HEK293 (cell line): ENCODE results near the gene CDC34.
A peak's percentile ranks its signal among the peaks of the same experiment; 100 is the strongest.

Experiments
- BCL11A ChIP-seq: fragments of 450-650 bp; formaldehyde crosslinking; IDR thresholded peaks from 2 replicates; pipeline ENCODE4 v1.5.1; 2016; ENCODE audit warnings: low read depth, missing biosample characterization, missing genetic modification characterization
- CTCF ChIP-seq: fragments of 450-650 bp; formaldehyde crosslinking; IDR thresholded peaks from 2 replicates; pipeline ENCODE4 v1.5.1; 2016; ENCODE audit warnings: missing biosample characterization, missing genetic modification characterization
- ELK4 ChIP-seq: IDR thresholded peaks from 2 replicates; pipeline ENCODE4 v1.6.1; 2011; ENCODE audit warnings: mild to moderate bottlenecking, low read depth, low read length, borderline replicate concordance
- KLF9 ChIP-seq: fragments of 450-650 bp; formaldehyde crosslinking; IDR thresholded peaks from 2 replicates; pipeline ENCODE4 v1.5.1; 2016; ENCODE audit warnings: missing biosample characterization, missing genetic modification characterization, low read depth
- ZBTB20 ChIP-seq: fragments of 450-650 bp; formaldehyde crosslinking; IDR thresholded peaks from 2 replicates; pipeline ENCODE4 v1.5.1; 2016; ENCODE audit warnings: missing biosample characterization, missing genetic modification characterization
- ZBTB48 ChIP-seq: fragments of 450-650 bp; formaldehyde crosslinking; IDR thresholded peaks from 2 replicates; pipeline ENCODE4 v1.5.1; 2016; ENCODE audit warnings: missing biosample characterization, missing genetic modification characterization
- ZBTB7A ChIP-seq: fragments of 450-650 bp; formaldehyde crosslinking; IDR thresholded peaks from 2 replicates; pipeline ENCODE4 v1.5.1; 2016; ENCODE audit warnings: low read depth, missing biosample characterization, missing genetic modification characterization
- ZBTB8A ChIP-seq: fragments of 450-650 bp; formaldehyde crosslinking; IDR thresholded peaks from 2 replicates; pipeline ENCODE4 v1.5.1; 2016; ENCODE audit warnings: missing biosample characterization, missing genetic modification characterization
- ZNF16 ChIP-seq: fragments of 450-650 bp; formaldehyde crosslinking; IDR thresholded peaks from 2 replicates; pipeline ENCODE4 v1.5.1; 2016; ENCODE audit warnings: low read depth, missing biosample characterization, missing genetic modification characterization
- ZNF2 ChIP-seq: fragments of 450-650 bp; formaldehyde crosslinking; IDR thresholded peaks from 2 replicates; pipeline ENCODE4 v1.5.1; 2016; ENCODE audit warnings: missing biosample characterization, missing genetic modification characterization
- ZNF24 ChIP-seq: fragments of 450-650 bp; formaldehyde crosslinking; IDR thresholded peaks from 2 replicates; pipeline ENCODE4 v1.5.1; 2016; ENCODE audit warnings: missing biosample characterization, missing genetic modification characterization
- ZNF335 ChIP-seq: fragments of 450-650 bp; formaldehyde crosslinking; conservative IDR thresholded peaks from 2 replicates; pipeline ENCODE4 v1.5.1; 2016; ENCODE audit warnings: missing biosample characterization, missing genetic modification characterization
- ZNF341 ChIP-seq: fragments of 450-650 bp; formaldehyde crosslinking; IDR thresholded peaks from 2 replicates; pipeline ENCODE4; 2016; ENCODE audit warnings: low read depth, missing biosample characterization, missing genetic modification characterization
- ZNF449 ChIP-seq: fragments of 450-650 bp; formaldehyde crosslinking; IDR thresholded peaks from 2 replicates; pipeline ENCODE4 v1.5.1; 2017; ENCODE audit warnings: missing biosample characterization, mild to moderate bottlenecking, missing genetic modification characterization, moderate library complexity
- ZNF529 ChIP-seq: fragments of 450-650 bp; formaldehyde crosslinking; IDR thresholded peaks from 2 replicates; pipeline ENCODE4 v1.5.1; 2017; ENCODE audit warnings: missing genetic modification characterization, missing biosample characterization; ENCODE audit not compliant: insufficient replicate concordance
- ZNF561 ChIP-seq: fragments of 450-650 bp; IDR thresholded peaks from 2 replicates; pipeline ENCODE4 v1.5.1; 2018; ENCODE audit warnings: missing biosample characterization, missing genetic modification characterization, borderline replicate concordance
- ZNF610 ChIP-seq: fragments of 450-650 bp; formaldehyde crosslinking; IDR thresholded peaks from 2 replicates; pipeline ENCODE4 v1.5.1; 2016; ENCODE audit warnings: missing biosample characterization, missing genetic modification characterization, borderline replicate concordance
- ZNF660 ChIP-seq: fragments of 450-650 bp; IDR thresholded peaks from 2 replicates; pipeline ENCODE4 v1.5.1; 2018; ENCODE audit warnings: missing biosample characterization, mild to moderate bottlenecking, missing genetic modification characterization
- ZSCAN4 ChIP-seq: fragments of 450-650 bp; formaldehyde crosslinking; IDR thresholded peaks from 2 replicates; pipeline ENCODE4 v1.5.1; 2017; ENCODE audit warnings: missing biosample characterization, missing genetic modification characterization
- TF ChIP-seq, protein P1 (sequence below): fragments of 450-650 bp; formaldehyde crosslinking; IDR thresholded peaks from 2 replicates; pipeline ENCODE4 v1.5.1; 2016; ENCODE audit warnings: missing biosample characterization, missing genetic modification characterization
- TF ChIP-seq, protein P2 (sequence below): fragments of 450-650 bp; formaldehyde crosslinking; IDR thresholded peaks from 2 replicates; pipeline ENCODE4 v1.5.1; 2016; ENCODE audit warnings: missing biosample characterization, missing genetic modification characterization
- TF ChIP-seq, protein P3 (sequence below): fragments of 450-650 bp; formaldehyde crosslinking; IDR thresholded peaks from 2 replicates; pipeline ENCODE4 v1.5.1; 2016; ENCODE audit warnings: missing biosample characterization, missing genetic modification characterization
- TF ChIP-seq, protein P4 (sequence below): fragments of 450-650 bp; formaldehyde crosslinking; IDR thresholded peaks from 2 replicates; pipeline ENCODE4 v1.5.1; 2016; ENCODE audit warnings: missing biosample characterization, missing genetic modification characterization

The CDC34 gene

DNA sequence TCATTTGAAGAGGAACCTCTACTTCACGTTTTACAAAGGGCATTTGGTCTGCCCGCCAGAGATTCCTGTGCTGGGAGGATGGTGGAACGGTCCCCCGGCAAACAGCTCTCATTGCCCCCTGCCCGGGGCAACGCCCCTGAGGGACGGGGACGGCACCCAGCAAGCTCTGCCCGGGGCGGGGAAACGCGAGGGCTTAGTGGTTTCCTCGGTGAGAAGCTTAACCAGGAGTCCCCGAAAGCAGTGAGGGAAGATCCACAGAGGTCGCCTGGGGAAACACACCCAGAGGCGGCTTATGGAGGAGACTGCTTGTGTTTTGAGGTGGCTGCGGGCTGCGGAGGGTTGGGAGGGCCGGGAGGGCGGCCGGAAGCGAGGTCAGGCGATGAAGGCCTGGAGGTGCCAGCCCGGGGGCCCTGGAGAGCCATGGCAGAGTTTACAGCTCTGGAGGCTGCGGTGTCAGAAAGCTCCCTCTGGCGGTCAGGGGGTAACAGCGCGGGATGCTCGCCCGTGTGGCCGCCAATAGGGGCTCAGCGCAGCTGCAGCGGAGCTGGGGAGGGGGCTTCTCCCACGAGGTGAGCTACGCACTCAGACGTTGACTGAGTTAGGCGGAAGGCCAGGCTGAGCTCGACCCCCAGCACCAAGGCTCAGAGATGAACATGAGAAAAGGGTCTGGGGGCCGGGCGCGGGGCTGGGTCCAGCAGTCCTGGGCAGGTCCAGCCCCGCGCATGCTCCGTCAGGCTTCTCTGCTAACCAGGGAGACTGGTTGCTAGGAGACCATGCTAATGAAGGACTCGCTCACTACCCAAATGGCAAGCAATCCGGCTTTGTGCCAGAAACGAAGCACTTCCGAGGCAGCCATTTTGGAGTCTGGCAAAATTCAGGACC lies 24.9 kb upstream of the CDC34 start (continued):
- TF ChIP-seq ZNF660 (tag by site-specific recombination) = peak; percentile 90
- peak; percentile 72; the same call in 1 of the 2 replicates for TF ChIP-seq ZNF335 (tag by site-specific recombination)
- TF ChIP-seq ZSCAN4 (tag by site-specific recombination) = no peak
- peak; percentile 87 for TF ChIP-seq ZNF16
- 0 out of 2 replicates have a peak, but pooled peaks have one; percentile 21 for TF ChIP-seq KLF9 (tag by site-specific recombination)
- TF ChIP-seq ZNF561 (tag by site-specific recombination) = peak; percentile 72; the same call in 1 of the 2 replicates
- peak; percentile 26; the same call in 1 of the 2 replicates for TF ChIP-seq ZNF341 (tag by site-specific recombination)
- 0 out of 2 replicates have a peak, but pooled peaks have one; percentile 18 for TF ChIP-seq ZNF449 (tag by site-specific recombination)
- TF ChIP-seq, protein P1, sequence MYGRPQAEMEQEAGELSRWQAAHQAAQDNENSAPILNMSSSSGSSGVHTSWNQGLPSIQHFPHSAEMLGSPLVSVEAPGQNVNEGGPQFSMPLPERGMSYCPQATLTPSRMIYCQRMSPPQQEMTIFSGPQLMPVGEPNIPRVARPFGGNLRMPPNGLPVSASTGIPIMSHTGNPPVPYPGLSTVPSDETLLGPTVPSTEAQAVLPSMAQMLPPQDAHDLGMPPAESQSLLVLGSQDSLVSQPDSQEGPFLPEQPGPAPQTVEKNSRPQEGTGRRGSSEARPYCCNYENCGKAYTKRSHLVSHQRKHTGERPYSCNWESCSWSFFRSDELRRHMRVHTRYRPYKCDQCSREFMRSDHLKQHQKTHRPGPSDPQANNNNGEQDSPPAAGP (tag by site-specific recombination) = peak; percentile 48
- 0 out of 2 replicates have a peak, but pooled peaks have one; percentile 16 for TF ChIP-seq BCL11A (tag by site-specific recombination)
- TF ChIP-seq ZBTB7A (tag by site-specific recombination) = peak; percentile 86; the same call in 1 of the 2 replicates
- TF ChIP-seq, protein P2, sequence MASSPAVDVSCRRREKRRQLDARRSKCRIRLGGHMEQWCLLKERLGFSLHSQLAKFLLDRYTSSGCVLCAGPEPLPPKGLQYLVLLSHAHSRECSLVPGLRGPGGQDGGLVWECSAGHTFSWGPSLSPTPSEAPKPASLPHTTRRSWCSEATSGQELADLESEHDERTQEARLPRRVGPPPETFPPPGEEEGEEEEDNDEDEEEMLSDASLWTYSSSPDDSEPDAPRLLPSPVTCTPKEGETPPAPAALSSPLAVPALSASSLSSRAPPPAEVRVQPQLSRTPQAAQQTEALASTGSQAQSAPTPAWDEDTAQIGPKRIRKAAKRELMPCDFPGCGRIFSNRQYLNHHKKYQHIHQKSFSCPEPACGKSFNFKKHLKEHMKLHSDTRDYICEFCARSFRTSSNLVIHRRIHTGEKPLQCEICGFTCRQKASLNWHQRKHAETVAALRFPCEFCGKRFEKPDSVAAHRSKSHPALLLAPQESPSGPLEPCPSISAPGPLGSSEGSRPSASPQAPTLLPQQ (tag by site-specific recombination) = peak; percentile 64; the same call in 1 of the 2 replicates
- TF ChIP-seq, protein P3, sequence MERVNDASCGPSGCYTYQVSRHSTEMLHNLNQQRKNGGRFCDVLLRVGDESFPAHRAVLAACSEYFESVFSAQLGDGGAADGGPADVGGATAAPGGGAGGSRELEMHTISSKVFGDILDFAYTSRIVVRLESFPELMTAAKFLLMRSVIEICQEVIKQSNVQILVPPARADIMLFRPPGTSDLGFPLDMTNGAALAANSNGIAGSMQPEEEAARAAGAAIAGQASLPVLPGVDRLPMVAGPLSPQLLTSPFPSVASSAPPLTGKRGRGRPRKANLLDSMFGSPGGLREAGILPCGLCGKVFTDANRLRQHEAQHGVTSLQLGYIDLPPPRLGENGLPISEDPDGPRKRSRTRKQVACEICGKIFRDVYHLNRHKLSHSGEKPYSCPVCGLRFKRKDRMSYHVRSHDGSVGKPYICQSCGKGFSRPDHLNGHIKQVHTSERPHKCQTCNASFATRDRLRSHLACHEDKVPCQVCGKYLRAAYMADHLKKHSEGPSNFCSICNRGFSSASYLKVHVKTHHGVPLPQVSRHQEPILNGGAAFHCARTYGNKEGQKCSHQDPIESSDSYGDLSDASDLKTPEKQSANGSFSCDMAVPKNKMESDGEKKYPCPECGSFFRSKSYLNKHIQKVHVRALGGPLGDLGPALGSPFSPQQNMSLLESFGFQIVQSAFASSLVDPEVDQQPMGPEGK (tag by site-specific recombination) = peak; percentile 85
- TF ChIP-seq, protein P4, sequence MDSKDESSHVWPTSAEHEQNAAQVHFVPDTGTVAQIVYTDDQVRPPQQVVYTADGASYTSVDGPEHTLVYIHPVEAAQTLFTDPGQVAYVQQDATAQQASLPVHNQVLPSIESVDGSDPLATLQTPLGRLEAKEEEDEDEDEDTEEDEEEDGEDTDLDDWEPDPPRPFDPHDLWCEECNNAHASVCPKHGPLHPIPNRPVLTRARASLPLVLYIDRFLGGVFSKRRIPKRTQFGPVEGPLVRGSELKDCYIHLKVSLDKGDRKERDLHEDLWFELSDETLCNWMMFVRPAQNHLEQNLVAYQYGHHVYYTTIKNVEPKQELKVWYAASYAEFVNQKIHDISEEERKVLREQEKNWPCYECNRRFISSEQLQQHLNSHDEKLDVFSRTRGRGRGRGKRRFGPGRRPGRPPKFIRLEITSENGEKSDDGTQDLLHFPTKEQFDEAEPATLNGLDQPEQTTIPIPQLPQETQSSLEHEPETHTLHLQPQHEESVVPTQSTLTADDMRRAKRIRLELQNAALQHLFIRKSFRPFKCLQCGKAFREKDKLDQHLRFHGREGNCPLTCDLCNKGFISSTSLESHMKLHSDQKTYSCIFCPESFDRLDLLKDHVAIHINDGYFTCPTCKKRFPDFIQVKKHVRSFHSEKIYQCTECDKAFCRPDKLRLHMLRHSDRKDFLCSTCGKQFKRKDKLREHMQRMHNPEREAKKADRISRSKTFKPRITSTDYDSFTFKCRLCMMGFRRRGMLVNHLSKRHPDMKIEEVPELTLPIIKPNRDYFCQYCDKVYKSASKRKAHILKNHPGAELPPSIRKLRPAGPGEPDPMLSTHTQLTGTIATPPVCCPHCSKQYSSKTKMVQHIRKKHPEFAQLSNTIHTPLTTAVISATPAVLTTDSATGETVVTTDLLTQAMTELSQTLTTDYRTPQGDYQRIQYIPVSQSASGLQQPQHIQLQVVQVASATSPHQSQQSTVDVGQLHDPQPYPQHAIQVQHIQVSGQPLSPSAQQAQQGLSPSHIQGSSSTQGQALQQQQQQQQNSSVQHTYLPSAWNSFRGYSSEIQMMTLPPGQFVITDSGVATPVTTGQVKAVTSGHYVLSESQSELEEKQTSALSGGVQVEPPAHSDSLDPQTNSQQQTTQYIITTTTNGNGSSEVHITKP (tag by site-specific recombination) = no peak
- no peak for TF ChIP-seq ELK4
- TF ChIP-seq ZBTB20 (tag by site-specific recombination) = peak; percentile 87
- peak; percentile 48; the same call in 1 of the 2 replicates for TF ChIP-seq ZNF610 (tag by site-specific recombination)
- no peak; the same call in 1 of the 2 replicates for TF ChIP-seq ZBTB48
- TF ChIP-seq ZNF24 (tag by site-specific recombination) = 0 out of 2 replicates have a peak, but pooled peaks have one; percentile 40
- peak; percentile 99 for TF ChIP-seq CTCF (tag by site-specific recombination)
- no peak for TF ChIP-seq ZNF529
- peak; percentile 95 for TF ChIP-seq ZNF2
- peak; percentile 18; the same call in 1 of the 2 replicates for TF ChIP-seq ZBTB8A (tag by site-specific recombination)
